NCI-H1105 treated with DMSO at 0.1 percent for 48 hours (cell line): Measurements from ENCODE around the gene RAB27A.

Experiments
- DNase-seq: peaks from one replicate; lab custom pipeline; 2025; lab: John Stamatoyannopoulos, UW

RAB27A gene

GRCh38 chr15:55221090-55222011, 68.3 kb downstream of the RAB27A start:
- DNase-seq = no peak

GRCh38 chr15:55220606-55221005, 69.0 kb downstream of the RAB27A start:
- DNase-seq = no peak

- no peak for DNase-seq
Measured at GRCh38 chr15:55218056-55218455, 71.6 kb downstream of the RAB27A start.

GRCh38 chr15:55204464-55204863, 85.1 kb downstream of the RAB27A start:
- no peak for DNase-seq

GRCh38 chr15:55202206-55202605, 87.4 kb downstream of the RAB27A start:
- DNase-seq = no peak

DNA sequence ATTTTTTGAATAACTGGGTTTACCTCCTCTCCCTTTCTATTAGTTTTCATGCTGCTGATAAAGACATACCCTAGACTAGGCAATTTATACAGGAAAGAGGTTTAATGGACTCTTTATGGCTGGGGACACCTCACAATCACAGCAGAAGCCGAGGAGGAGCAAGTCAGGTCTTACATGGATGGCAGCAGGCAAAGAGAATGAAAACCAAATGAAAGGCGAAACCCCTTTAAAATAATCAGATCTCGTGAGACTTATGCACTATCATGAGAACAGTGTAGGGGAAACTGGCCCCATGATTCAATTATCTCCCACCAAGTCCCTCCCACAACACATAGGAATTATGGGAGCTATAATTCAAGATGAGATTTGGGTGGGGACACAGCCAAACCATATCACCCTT, 90.9 kb downstream of the RAB27A start:
- DNase-seq = no peak

GRCh38 chr15:55197719-55198118, 91.9 kb downstream of the RAB27A start:
- DNase-seq = no peak

DNA sequence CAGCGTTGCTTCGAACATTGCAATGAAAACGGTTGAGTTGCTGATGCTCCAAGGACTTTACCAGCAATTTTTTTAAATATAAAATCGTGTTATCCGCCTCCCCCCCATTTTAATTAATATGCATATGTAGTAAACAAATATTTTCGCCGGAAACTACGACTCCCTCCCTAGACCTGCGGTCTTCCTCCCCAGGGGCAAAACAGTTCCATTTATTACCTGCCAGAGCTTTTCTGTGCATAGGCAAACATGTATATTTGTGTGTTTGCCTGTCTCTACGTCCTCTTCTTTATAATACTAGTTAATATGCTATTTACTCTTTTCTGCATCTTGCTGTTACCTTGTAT, 92.3 kb downstream of the RAB27A start:
- no peak for DNase-seq

DNA sequence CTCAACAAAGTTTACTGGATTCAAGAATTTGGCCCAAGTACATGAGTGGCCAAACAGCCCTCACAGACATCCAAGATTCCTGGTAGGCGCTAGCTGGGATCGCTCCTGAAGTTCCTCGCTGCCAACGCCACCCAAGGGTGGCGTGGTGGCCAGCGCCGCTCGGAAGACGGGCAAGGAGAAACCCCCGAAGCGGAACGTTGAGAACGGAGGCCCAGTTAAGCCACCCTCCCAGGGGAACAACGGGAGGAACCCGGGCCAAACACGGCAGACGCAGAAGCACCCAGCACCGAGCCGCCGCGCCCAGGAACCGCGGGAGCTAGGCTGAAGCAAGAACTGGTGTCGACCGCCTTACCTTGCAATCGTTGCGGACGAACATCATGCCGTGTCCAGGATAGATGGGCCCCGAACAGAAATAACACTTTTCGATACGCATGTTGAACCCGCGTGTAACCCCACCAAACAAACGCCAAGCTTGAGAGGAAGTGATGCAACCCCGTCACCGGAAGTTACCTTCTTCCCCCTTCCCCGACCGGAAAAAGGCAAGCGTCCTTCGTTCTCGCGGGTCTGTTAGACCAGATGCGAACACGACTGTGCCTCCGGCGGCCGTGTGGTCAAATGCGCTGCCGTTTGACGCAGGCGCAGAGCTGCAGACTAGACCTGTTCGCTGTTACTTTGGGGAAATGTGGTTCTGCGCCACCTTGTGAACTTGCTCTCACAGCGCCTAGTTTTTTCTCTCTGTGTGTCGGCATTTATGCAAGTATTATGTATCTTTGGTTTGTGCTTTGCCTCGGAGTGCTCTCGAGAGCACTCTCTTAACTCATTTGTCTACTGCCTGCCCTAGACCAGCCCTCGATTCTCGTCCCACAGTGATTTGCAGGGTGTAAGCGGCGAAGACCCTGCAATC, 92.9 kb downstream of the RAB27A start, which contains the start of gene RSL24D1:
RSL24D1 (minus strand) TSS at position 484 of the 904 bp plus-strand sequence; CDS start at position 433, 51 bp downstream.
- DNase-seq = peak; percentile 91

DNA sequence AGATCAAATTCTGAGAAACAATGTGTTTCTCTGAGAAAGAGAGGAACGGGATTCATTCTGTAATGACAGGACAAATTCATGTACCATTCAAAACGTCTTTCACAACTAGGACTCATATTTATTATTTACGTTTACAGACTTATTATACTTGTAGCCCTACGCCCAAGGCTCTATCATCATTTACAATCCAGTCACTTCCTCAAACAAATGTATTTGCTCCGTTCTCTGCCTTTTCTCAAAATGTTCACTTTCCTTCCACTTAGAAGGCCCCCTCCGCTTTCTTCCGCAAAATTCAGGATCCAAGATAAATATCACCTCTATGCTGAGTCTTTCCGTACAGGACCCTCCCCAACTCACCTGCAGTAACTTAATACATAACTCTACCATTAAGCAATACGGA, 93.6 kb downstream of the RAB27A start:
- DNase-seq = no peak

DNA sequence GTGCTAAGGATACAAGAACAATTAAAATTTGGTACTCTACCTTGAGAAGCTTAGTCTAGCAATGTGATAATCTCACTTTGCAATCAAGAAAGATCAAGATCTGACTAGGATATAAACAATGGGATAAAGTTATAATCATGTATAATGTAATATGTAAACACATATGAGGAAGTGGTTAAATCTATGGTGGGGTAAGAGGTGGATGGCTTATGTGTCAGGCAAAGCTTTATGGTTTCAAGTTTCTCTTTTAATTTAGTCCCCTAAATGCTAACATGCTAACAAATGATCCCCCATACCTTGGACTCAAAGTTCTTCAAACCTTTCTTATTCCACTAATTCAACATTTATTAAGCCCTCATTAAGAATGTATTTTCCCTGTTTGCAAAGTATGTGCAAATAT, 95.4 kb downstream of the RAB27A start:
- no peak for DNase-seq

DNA sequence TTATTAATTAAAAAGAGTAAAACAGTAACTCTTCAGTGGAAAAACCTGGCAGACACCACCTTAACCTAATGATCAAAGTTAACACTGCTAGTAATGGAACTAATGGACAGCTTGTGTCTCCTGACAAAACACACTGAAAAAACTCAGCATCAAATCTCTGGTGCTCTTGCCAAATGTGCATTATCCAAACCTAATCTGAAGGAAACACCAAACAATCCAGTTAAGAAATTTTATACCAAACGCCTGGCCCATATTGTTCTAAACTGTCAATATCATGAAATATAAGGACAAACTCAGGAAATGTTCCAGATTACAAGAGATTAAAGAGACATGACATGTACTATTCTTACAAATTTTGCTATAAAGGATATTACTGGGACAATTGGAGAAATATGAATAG, 103.3 kb downstream of the RAB27A start:
- no peak for DNase-seq

GRCh38 chr15:55183679-55184078, 105.9 kb downstream of the RAB27A start:
- DNase-seq = no peak

DNA sequence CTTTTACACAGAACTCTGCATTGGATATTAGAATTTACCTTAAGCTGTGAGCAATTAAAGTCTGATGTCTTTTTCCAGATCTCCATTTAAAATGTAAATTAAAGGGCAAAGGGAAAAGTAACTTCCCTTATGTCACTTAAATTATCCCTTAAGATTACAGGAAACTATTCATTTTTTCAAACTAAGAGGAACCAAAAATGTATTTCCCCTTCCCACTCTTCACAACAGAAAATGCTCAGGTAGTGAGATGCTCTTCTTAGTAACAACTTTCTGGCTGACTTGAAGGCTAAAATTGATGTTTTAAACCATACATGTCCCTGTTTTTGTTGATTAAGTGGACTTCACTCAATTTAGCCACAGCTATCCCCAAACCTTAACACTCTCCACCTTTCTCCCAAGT, 110.5 kb downstream of the RAB27A start:
- DNase-seq = no peak

- DNase-seq = no peak
Measured at GRCh38 chr15:55170361-55170760, 119.3 kb downstream of the RAB27A start.

DNA sequence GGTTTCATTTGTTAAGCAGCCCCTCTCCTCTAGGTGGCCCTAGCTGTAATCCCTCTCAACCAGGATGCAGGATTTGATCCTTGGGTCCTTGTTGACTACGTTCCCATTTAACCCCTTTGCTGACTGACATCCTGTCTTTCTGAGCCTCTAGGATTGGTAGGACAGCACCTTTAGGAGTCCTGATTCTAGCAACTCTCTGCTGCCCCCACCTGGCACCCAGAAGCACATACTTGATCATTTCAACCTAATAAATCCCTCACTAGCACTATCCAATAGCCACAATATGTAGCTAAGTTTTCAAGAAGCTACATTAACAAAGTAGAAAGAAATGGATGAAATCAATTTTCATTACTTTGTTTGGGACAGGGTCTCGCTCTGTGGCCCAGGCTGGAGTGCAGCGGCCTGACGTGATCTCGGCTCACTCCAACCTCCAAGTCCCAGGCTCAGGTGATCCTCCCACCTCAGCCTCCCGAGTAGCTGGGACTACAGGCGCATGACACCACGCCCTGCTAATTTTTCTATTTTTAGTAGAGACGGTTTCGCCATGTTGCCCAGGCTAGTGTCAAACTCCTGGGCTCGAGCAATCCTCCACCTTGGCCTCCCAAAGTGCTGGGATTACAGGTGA, 121.2 kb downstream of the RAB27A start:
- DNase-seq = peak; percentile 47

GRCh38 chr15:55164284-55164683, 125.3 kb downstream of the RAB27A start:
- DNase-seq = no peak
